Liver (tissue), 9 donors: ENCODE data around the gene PSMD7. TPM values are rescaled to one million over a fixed set of nuclear protein-coding genes. Genes with fewer than 3 reads are reported as not detected.

Source experiments
- DNase-seq: peaks from one replicate; pipeline ENCODE4 v3.0.0-alpha.2; 2017; ENCODE audit warnings: low spot score
- H3K27ac ChIP-seq, 2 donors: one replicate each; pipeline ENCODE4 v1.7.0; 2013; ENCODE audit warnings: inconsistent platforms in 2 of 2, low read length in 2 of 2, control low read depth in 1 of 2, low read depth in 1 of 2, mild to moderate bottlenecking in 1 of 2
- H3K27me3 ChIP-seq, 4 donors: one replicate each; pipeline versions ENCODE4 v1.6.1 to v1.7.0; 2013; ENCODE audit warnings: low read length in 3 of 4, inconsistent platforms in 1 of 4, mild to moderate bottlenecking in 1 of 4, moderate library complexity in 1 of 4; ENCODE audit not compliant: control insufficient read depth in 4 of 4, insufficient read depth in 4 of 4
- H3K36me3 ChIP-seq, 4 donors: one replicate each; pipeline versions ENCODE4 v1.6.1 to v1.7.0; 2013; ENCODE audit warnings: low read length in 3 of 4, mild to moderate bottlenecking in 3 of 4, low read depth in 1 of 4, moderate library complexity in 1 of 4; ENCODE audit not compliant: control insufficient read depth in 4 of 4, insufficient read depth in 3 of 4
- H3K4me1 ChIP-seq, 4 donors: one replicate each; pipeline versions ENCODE4 v1.6.1 to v1.7.0; 2013; ENCODE audit warnings: low read length in 3 of 4, mild to moderate bottlenecking in 3 of 4, moderate library complexity in 1 of 4; ENCODE audit not compliant: control insufficient read depth in 4 of 4, insufficient read depth in 4 of 4
- H3K4me3 ChIP-seq, 3 donors: one replicate each; pipeline versions ENCODE4 v1.6.1 to v1.7.0; 2013; ENCODE audit warnings: low read length in 3 of 3, control low read depth in 1 of 3, low read depth in 1 of 3, mild to moderate bottlenecking in 1 of 3
- H3K9ac ChIP-seq, 2 donors: one replicate each; pipeline ENCODE4 v1.7.0; 2013; ENCODE audit warnings: low read length in 2 of 2, mild to moderate bottlenecking in 2 of 2, moderate library complexity in 2 of 2, control low read depth in 1 of 2, low read depth in 1 of 2
- H3K9me3 ChIP-seq, 4 donors: one replicate each; pipeline versions ENCODE4 v1.6.1 to v1.7.0; 2013; ENCODE audit warnings: low read length in 3 of 4; ENCODE audit not compliant: control insufficient read depth in 4 of 4
- ATF3 ChIP-seq: IDR thresholded peaks from 2 replicates; pipeline ENCODE4 v1.6.1; 2016; ENCODE audit warnings: antibody characterized with exemption
- CTCF ChIP-seq: fragments of 150-350 bp; IDR thresholded peaks from 2 replicates; pipeline ENCODE4 v1.5.1; 2017; ENCODE audit warnings: improper control_type of control experiment, low read depth, low read length; ENCODE audit not compliant: missing input control
- EGR1 ChIP-seq, 2 donors: IDR thresholded peaks; 2 replicates each; pipeline ENCODE4 v1.6.1; 2016 to 2018; ENCODE audit warnings: antibody characterized with exemption in 2 of 2, low read depth in 2 of 2
- FOXA1 ChIP-seq: IDR thresholded peaks from 2 replicates; pipeline ENCODE4 v1.6.1; 2016; ENCODE audit warnings: antibody characterized with exemption
- FOXA2 ChIP-seq: IDR thresholded peaks from 2 replicates; pipeline ENCODE4 v1.6.1; 2016; ENCODE audit warnings: antibody characterized with exemption
- GABPA ChIP-seq, 2 donors: IDR thresholded peaks in 1 of 2; conservative IDR thresholded peaks in 1 of 2; 2 replicates each; pipeline ENCODE4 v1.6.1; 2016; ENCODE audit warnings: antibody characterized with exemption in 2 of 2, mild to moderate bottlenecking in 1 of 2, moderate library complexity in 1 of 2
- HNF4A ChIP-seq, 2 donors: conservative IDR thresholded peaks; 2 replicates each; pipeline ENCODE4 v1.6.1; 2016; ENCODE audit warnings: antibody characterized with exemption in 2 of 2, mild to moderate bottlenecking in 2 of 2
- HNF4G ChIP-seq: IDR thresholded peaks from 2 replicates; pipeline ENCODE4 v1.6.1; 2016; ENCODE audit warnings: antibody characterized with exemption
- JUND ChIP-seq, 2 donors: IDR thresholded peaks; 2 replicates each; pipeline ENCODE4 v1.6.1; 2016; ENCODE audit warnings: antibody characterized with exemption in 2 of 2
- NR2F2 ChIP-seq: IDR thresholded peaks from 2 replicates; pipeline ENCODE4 v1.6.1; 2016; ENCODE audit warnings: antibody characterized with exemption
- RAD21 ChIP-seq, 2 donors: IDR thresholded peaks; 2 replicates each; pipeline ENCODE4 v1.6.1; 2016; ENCODE audit warnings: antibody characterized with exemption in 2 of 2, mild to moderate bottlenecking in 2 of 2
- REST ChIP-seq: IDR thresholded peaks from 2 replicates; pipeline ENCODE4 v1.6.1; 2016; ENCODE audit warnings: antibody characterized with exemption, mild to moderate bottlenecking
- RXRA ChIP-seq, 2 donors: IDR thresholded peaks; 2 replicates each; pipeline ENCODE4 v1.6.1; 2017 to 2018; ENCODE audit warnings: antibody characterized with exemption in 2 of 2, mild to moderate bottlenecking in 1 of 2
- SP1 ChIP-seq: IDR thresholded peaks from 2 replicates; pipeline ENCODE4 v1.6.1; 2018; ENCODE audit warnings: antibody characterized with exemption, mild to moderate bottlenecking
- TAF1 ChIP-seq: conservative IDR thresholded peaks from 2 replicates; pipeline ENCODE4 v1.6.1; 2016; ENCODE audit warnings: antibody characterized with exemption, mild to moderate bottlenecking
- YY1 ChIP-seq: IDR thresholded peaks from 2 replicates; pipeline ENCODE4 v1.6.1; 2016; ENCODE audit warnings: antibody characterized with exemption, mild to moderate bottlenecking
- ZBTB33 ChIP-seq: IDR thresholded peaks from 2 replicates; pipeline ENCODE4 v1.6.1; 2016; ENCODE audit warnings: antibody characterized with exemption
- WGBS: extraction: QIAGEN DNeasy Blood & Tissue Kit; methylation state at CpG from one replicate; pipeline ENCODE4 v1.1.7; 2013; 5-methylcytosine and 5-hydroxymethylcytosine counted together
- polyA plus RNA-seq, 2 donors: library from polyadenylated mRNA; stranded (reverse) in 1 of 2; unstranded in 1 of 2; fragments of 200-250 nt in 1 of 2; fragments of >200 nt in 1 of 2; fragmentation: Nextera tagmentation in 1 of 2; extraction: Ambion mirVana in 1 of 2; gene quantifications; one replicate each; pipeline versions ENCODE4 v1.2.1 to v1.2.3, GENCODE V29; 2013 to 2015
- total RNA-seq, 2 donors: library from RNA; depleted of rRNA; stranded (reverse); fragments of >200 nt; gene quantifications; one replicate each; pipeline ENCODE4 v1.2.3, GENCODE V29; 2014
- TF ChIP-seq, protein P1 (sequence below): IDR thresholded peaks from 2 replicates; pipeline ENCODE4 v1.6.1; 2016; ENCODE audit warnings: antibody characterized with exemption
- donor health status: healthy.
- donor health status: healthy.
- donor health status: healthy.
- donor health status: healthy.
- donor health status: healthy.

Gene PSMD7
- total and polyA plus RNA-seq, 4 donors: 33.7 to 84.9 (median 60.9) TPM

- Histone ChIP-seq H3K27ac (no peak overlapping the region), H3K27me3 (no peaks in the 10 kb centered on the region), H3K4me1 (no peaks in the 10 kb centered on the region), H3K9me3 (no peaks in the 10 kb centered on the region), H3K4me3 (no peak overlapping the region), H3K9ac (peak overlapping the region in 1 of 2 donors; percentile 12), H3K36me3 (no peaks in the 10 kb centered on the region)
- 83% methylated on average over 5 of the region's 5 CpGs for WGBS
- no peak for TF ChIP-seq RXRA (IDR thresholded peaks at IDR 0.05)
- no peak for TF ChIP-seq HNF4A (conservative IDR thresholded peaks at IDR 0.05)
- no peak for TF ChIP-seq YY1
- TF ChIP-seq, protein P1, sequence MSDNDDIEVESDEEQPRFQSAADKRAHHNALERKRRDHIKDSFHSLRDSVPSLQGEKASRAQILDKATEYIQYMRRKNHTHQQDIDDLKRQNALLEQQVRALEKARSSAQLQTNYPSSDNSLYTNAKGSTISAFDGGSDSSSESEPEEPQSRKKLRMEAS: no peak
- TF ChIP-seq SP1: no peak
- no peak for TF ChIP-seq RAD21 (IDR thresholded peaks at IDR 0.05)
- TF ChIP-seq EGR1 (IDR thresholded peaks at IDR 0.05; ENCODE audit: low read depth in 2 of 2): no peak
- no peak for TF ChIP-seq GABPA (IDR thresholded peaks at IDR 0.05 in 1 of 2, conservative IDR thresholded peaks at IDR 0.05 in 1 of 2)
- TF ChIP-seq ATF3: no peak
- no peak for TF ChIP-seq HNF4G
- TF ChIP-seq JUND (IDR thresholded peaks at IDR 0.05): no peak
- no peak for TF ChIP-seq NR2F2
- no peak for TF ChIP-seq ZBTB33
- TF ChIP-seq REST: no peak
- no peak for TF ChIP-seq FOXA2
- no peak for TF ChIP-seq FOXA1
- no peak for TF ChIP-seq TAF1
- TF ChIP-seq CTCF: no peak
- no peak for DNase-seq
These were observed 16.2 kb upstream of the PSMD7 start for GRCh38 chr16:74280448-74280847.
